Breast epithelium (tissue), 3 donors: ENCODE data around the gene RABEP2.

Source experiments
- CTCF ChIP-seq, 3 donors: fragments of 450-650 bp; IDR thresholded peaks; one replicate each; pipeline ENCODE4 v1.5.1; 2016 to 2017; ENCODE audit warnings: antibody characterized with exemption in 3 of 3, mild to moderate bottlenecking in 3 of 3, moderate library complexity in 3 of 3
- POLR2A ChIP-seq: fragments of 450-650 bp; IDR thresholded peaks from one replicate; pipeline ENCODE4 v1.6.1; 2016; ENCODE audit warnings: antibody characterized with exemption, mild to moderate bottlenecking, moderate library complexity

DNA sequence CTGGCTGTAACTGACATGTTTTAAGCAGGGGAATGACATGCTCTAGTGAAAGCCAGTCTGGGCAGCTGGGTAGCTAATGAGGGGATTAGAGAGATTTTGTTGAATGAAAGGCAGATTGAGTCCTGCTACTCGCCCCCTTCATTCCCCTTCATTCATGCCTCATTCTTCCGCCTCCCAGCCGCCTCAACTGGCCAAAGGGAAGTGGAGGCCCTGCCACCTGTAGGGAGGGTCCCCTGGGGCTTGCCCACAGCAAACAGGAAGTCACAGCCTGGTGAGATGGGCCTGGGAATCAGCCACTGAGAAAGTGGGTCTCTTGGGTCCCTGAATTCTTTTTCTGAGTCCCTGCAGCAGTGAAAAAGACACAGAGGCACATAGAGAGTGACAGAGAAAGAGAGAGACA lies 5.6 kb upstream of the RABEP2 start:
- TF ChIP-seq POLR2A, result no peak
- no peak for TF ChIP-seq CTCF (IDR thresholded peaks at IDR 0.05)
